OCI-LY1 (cell line): Measurements from ENCODE around the gene PTPRM.

Source experiments
- H2AFZ ChIP-seq: fragments of 200-600 bp; sonication (generic), shearing (Covaris generic); 2 replicates; pipeline ENCODE4 v1.6.0; 2014; ENCODE audit warnings: antibody characterized with exemption, mild to moderate bottlenecking, low read length
- H3F3A ChIP-seq: fragments of 200-600 bp; sonication (generic), shearing (Covaris generic); 2 replicates; pipeline ENCODE4 v1.6.0; 2014; ENCODE audit warnings: mild to moderate bottlenecking, antibody characterized with exemption, low read length, moderate library complexity; ENCODE audit not compliant: insufficient read depth
- H3K27ac ChIP-seq: fragments of 200-600 bp; sonication (generic); 2 replicates; pipeline ENCODE4 v1.5.1; 2014; ENCODE audit warnings: low read length, mixed run types, mild to moderate bottlenecking, low read depth; ENCODE audit not compliant: poor library complexity, severe bottlenecking
- H3K27me3 ChIP-seq: fragments of 200-600 bp; sonication (generic); 2 replicates; pipeline ENCODE4 v1.6.0; 2014; ENCODE audit warnings: antibody characterized with exemption, mild to moderate bottlenecking, low read length, moderate library complexity; ENCODE audit not compliant: insufficient read depth
- H3K36me3 ChIP-seq: fragments of 200-600 bp; sonication (generic); 2 replicates; pipeline ENCODE4 v1.6.1; 2014; ENCODE audit warnings: mild to moderate bottlenecking, antibody characterized with exemption, low read length, moderate library complexity, mixed read lengths; ENCODE audit not compliant: insufficient read depth
- H3K4me1 ChIP-seq: fragments of 200-600 bp; sonication (generic); 2 replicates; pipeline ENCODE4 v1.5.1; 2014; ENCODE audit warnings: mild to moderate bottlenecking, low read length, moderate library complexity; ENCODE audit not compliant: insufficient read depth, severe bottlenecking
- H3K4me2 ChIP-seq: fragments of 200-600 bp; sonication (generic), shearing (Covaris generic); 2 replicates; pipeline ENCODE4 v1.6.1; 2014; ENCODE audit warnings: low read length
- H3K4me3 ChIP-seq: fragments of 200-600 bp; sonication (generic); 2 replicates; pipeline ENCODE4 v1.5.1; 2014; ENCODE audit warnings: low read length, low read depth, mild to moderate bottlenecking, mixed read lengths; ENCODE audit not compliant: poor library complexity, severe bottlenecking
- H3K79me2 ChIP-seq: fragments of 200-600 bp; shearing (Covaris generic); 2 replicates; pipeline ENCODE4 v1.6.1; 2016; ENCODE audit warnings: mixed run types, low read length, mixed read lengths; ENCODE audit not compliant: insufficient read depth
- H3K9ac ChIP-seq: fragments of 200-600 bp; sonication (generic), shearing (Covaris generic); 2 replicates; pipeline ENCODE4 v1.6.1; 2014; ENCODE audit warnings: mild to moderate bottlenecking, low read length, mixed read lengths
- H3K9me2 ChIP-seq: fragments of 200-600 bp; sonication (generic), shearing (Covaris generic); 2 replicates; pipeline ENCODE4 v1.6.1; 2014; ENCODE audit warnings: low read depth, mild to moderate bottlenecking, low read length, mixed read lengths
- H3K9me3 ChIP-seq: fragments of 200-600 bp; shearing (Covaris generic); 2 replicates; pipeline ENCODE4 v1.6.1; 2014; ENCODE audit warnings: low read length, mixed read lengths
- H4K20me1 ChIP-seq: fragments of 200-600 bp; sonication (generic), shearing (Covaris generic); 2 replicates; pipeline ENCODE4 v1.6.0; 2016; ENCODE audit warnings: mild to moderate bottlenecking, low read length; ENCODE audit not compliant: insufficient read depth
- EZH2 ChIP-seq: fragments of 200-600 bp; sonication (generic), shearing (Covaris generic); IDR thresholded peaks from 2 replicates; pipeline ENCODE4 v1.8.0; 2017; ENCODE audit warnings: borderline replicate concordance, mixed run types, mild to moderate bottlenecking, antibody characterized with exemption, low read length, moderate library complexity, mixed read lengths
- TF ChIP-seq, protein P1 (sequence below): fragments of 200-600 bp; sonication (generic), shearing (Covaris generic); IDR thresholded peaks from 2 replicates; pipeline ENCODE4 v1.5.1; 2017; ENCODE audit warnings: mild to moderate bottlenecking, antibody characterized with exemption, low read length, moderate library complexity, mixed read lengths

Gene PTPRM

DNA sequence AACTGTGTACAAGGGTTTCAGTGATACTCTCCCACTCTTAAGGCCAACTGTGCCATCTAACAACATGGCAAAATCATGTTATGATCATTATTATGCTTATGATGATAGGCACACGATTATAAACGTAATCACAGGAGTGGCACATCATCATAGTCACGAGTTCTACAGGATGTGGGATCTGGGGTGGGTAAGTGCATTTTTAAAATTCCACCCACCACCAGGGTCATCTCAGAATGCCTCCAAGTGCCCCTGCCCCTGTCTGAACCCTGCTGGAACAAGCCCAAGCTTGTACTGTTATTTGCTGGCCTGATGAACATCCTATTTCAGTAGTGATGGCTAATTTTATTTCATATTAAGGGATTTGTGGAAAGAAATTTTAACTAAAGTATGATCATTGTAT is 117.8 kb downstream of the PTPRM start:
- no peaks in the 10 kb centered on the region; the same call in 1 of the 2 replicates for H3K27me3 ChIP-seq
- H3K79me2 ChIP-seq = no peaks in the 10 kb centered on the region
- H3K4me2 ChIP-seq = no peak overlapping the region
- H3K4me1 ChIP-seq = no peaks in the 10 kb centered on the region
- TF ChIP-seq, protein P1, sequence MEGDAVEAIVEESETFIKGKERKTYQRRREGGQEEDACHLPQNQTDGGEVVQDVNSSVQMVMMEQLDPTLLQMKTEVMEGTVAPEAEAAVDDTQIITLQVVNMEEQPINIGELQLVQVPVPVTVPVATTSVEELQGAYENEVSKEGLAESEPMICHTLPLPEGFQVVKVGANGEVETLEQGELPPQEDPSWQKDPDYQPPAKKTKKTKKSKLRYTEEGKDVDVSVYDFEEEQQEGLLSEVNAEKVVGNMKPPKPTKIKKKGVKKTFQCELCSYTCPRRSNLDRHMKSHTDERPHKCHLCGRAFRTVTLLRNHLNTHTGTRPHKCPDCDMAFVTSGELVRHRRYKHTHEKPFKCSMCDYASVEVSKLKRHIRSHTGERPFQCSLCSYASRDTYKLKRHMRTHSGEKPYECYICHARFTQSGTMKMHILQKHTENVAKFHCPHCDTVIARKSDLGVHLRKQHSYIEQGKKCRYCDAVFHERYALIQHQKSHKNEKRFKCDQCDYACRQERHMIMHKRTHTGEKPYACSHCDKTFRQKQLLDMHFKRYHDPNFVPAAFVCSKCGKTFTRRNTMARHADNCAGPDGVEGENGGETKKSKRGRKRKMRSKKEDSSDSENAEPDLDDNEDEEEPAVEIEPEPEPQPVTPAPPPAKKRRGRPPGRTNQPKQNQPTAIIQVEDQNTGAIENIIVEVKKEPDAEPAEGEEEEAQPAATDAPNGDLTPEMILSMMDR = no peak
- no peak for TF ChIP-seq EZH2
- no peaks in the 10 kb centered on the region for H3K9me3 ChIP-seq
- no peak overlapping the region for H3K27ac ChIP-seq
- no peaks in the 10 kb centered on the region for H4K20me1 ChIP-seq
- H3K36me3 ChIP-seq = no peaks in the 10 kb centered on the region
- no peak overlapping the region for H3K9ac ChIP-seq
- H3F3A ChIP-seq = no peaks in the 10 kb centered on the region
- H3K9me2 ChIP-seq = no peaks in the 10 kb centered on the region
- no peak overlapping the region for H3K4me3 ChIP-seq
- H2AFZ ChIP-seq = no peak overlapping the region

- Histone ChIP-seq H3K36me3 (no peaks in the 10 kb centered on the region), H3K79me2 (no peaks in the 10 kb centered on the region), H4K20me1 (no peaks in the 10 kb centered on the region), H3K4me2 (no peak overlapping the region), H3K27ac (no peak overlapping the region), H3F3A (no peaks in the 10 kb centered on the region), H3K27me3 (no peaks in the 10 kb centered on the region; the same call in 1 of the 2 replicates), H3K9me2 (no peaks in the 10 kb centered on the region), H3K4me1 (no peaks in the 10 kb centered on the region), H3K9me3 (no peaks in the 10 kb centered on the region), H3K4me3 (no peak overlapping the region), H2AFZ (no peak overlapping the region), H3K9ac (no peak overlapping the region)
- TF ChIP-seq EZH2 = no peak
- TF ChIP-seq, protein P1 = no peak
Observed at GRCh38 chr18:7686278-7686677, 119.2 kb downstream of the PTPRM start.

DNA sequence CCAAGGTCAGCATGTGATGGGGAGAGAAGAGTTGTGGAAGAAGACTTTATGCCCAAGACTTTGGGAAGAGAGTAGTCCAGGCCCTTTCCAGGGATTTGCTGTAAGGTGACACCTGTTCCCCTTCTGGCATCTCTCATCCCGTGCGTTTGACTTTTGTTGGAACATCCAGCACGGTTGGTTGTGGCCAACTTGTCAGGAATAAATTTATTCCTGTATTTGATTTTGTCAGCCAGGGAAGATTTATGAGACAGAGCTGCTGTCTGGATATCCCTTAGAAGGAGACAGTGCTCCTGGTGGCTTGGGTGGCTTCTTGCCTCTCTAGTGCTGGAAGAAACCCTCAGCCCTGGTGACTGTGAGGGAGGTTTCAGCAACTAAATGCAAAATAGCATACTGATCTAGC is 121.5 kb downstream of the PTPRM start:
- H3K4me1 ChIP-seq = no peaks in the 10 kb centered on the region
- no peak overlapping the region for H3K27ac ChIP-seq

More for the DNA sequence above, 121.5 kb downstream of the PTPRM start:
- Histone ChIP-seq H3K9me2 (no peaks in the 10 kb centered on the region), H3K36me3 (no peaks in the 10 kb centered on the region), H2AFZ (no peak overlapping the region), H3K27me3 (no peaks in the 10 kb centered on the region), H3K79me2 (no peaks in the 10 kb centered on the region), H3F3A (no peaks in the 10 kb centered on the region), H3K9ac (no peak overlapping the region), H3K4me2 (no peak overlapping the region), H3K9me3 (no peaks in the 10 kb centered on the region), H3K4me3 (no peak overlapping the region), H4K20me1 (no peaks in the 10 kb centered on the region)
- TF ChIP-seq EZH2 = no peak
- TF ChIP-seq, protein P1 = no peak
